OCI-LY1 (cell line): Measurements from ENCODE around the gene PLEKHH1.

Experiments
- CTCF ChIP-seq: fragments of 200-600 bp; sonication (generic), shearing (Covaris generic); IDR thresholded peaks from 2 replicates; pipeline ENCODE4 v1.5.1; 2017; ENCODE audit warnings: mild to moderate bottlenecking, antibody characterized with exemption, low read length, moderate library complexity, mixed read lengths
- EZH2 ChIP-seq: fragments of 200-600 bp; sonication (generic), shearing (Covaris generic); IDR thresholded peaks from 2 replicates; pipeline ENCODE4 v1.8.0; 2017; ENCODE audit warnings: borderline replicate concordance, mixed run types, mild to moderate bottlenecking, antibody characterized with exemption, low read length, moderate library complexity, mixed read lengths

DNA sequence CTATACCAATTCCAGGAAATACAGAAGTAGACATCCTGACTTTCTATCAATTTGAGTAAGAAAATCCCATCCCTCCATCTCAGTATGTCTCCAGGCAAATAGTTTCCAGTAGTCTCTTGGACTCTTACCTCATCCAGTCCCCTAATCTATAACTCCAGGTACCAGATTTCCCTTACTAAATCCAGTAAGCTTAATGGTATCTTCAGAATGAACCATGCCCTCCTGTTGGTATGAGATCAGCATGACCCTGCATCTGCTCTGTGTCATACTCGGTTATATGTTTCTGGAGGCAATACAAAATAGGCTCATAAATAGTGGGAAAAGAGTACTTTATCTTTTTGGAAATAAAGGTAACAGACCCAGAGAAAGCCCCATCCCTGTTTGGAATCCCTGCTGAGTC, 48.6 kb downstream of the PLEKHH1 start:
- TF ChIP-seq EZH2 (no peak), CTCF (no peak)
